Hematopoietic multipotent progenitor cell treated with erythropoietin and hydrocortisone succinate and interleukin-3 and kit ligand, for 6 days (in vitro differentiated cells): Measurements from ENCODE around the gene TRIM73.
"Not testable (repeated sequence)": the region's sequence is repeated elsewhere in the genome, so short reads cannot be mapped to it uniquely, and the experiment has no call there.

Experiments used
- DNase-seq: peaks from one replicate; pipeline ENCODE4 v3.0.0-alpha.2; 2015

Gene TRIM73

DNA sequence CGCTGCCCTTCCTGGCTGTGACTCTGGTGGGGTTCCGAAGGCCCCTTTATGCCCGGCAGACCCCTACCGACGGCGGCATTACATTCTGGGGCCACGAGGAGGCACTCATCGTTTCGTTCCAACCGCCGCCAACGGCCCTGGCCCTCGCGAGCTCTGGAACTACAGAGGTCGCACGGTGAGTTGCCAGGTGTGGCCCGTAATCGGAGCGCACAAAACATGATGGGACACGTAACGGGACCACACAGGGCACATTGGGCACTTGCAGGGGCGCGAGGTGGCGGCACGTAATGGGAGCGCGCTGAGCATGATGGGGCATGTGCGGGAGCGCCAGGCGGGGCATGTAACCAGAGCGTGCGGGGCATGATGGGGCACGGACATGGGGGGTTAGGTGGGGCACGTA, at the start of gene TRIM73:
TRIM73 (plus strand) TSS at position 301 of the 400 bp plus-strand sequence. CDS start 3,305 bp downstream, outside the sequence.
- DNase-seq = not testable (repeated sequence)

- DNase-seq = not testable (repeated sequence)
Observed at GRCh38 chr7:75358671-75359541, 36.5 kb upstream of the TRIM73 start.

GRCh38 chr7:75359542-75359848, 35.9 kb upstream of the TRIM73 start:
- DNase-seq = not testable (repeated sequence)

DNA sequence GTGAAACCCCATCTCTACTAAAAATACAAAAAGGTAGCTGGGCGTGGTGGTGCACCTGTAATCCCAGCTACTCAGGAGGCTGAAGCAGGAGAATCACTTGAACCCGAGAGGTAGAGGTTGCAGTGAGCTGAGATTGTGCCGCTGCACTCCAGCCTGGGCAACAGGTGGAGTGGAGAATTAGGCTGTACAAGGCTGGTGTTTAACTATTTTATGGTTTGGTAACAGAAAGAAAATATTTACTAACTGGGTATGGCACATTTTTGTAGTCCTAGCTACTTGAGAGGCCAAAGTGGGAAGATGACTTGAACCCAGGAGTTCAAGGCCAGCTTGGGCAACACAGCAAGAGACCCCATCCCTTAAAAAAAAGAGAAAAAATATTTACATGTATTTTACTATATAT, 31.4 kb upstream of the TRIM73 start:
- not testable (repeated sequence) for DNase-seq

DNA sequence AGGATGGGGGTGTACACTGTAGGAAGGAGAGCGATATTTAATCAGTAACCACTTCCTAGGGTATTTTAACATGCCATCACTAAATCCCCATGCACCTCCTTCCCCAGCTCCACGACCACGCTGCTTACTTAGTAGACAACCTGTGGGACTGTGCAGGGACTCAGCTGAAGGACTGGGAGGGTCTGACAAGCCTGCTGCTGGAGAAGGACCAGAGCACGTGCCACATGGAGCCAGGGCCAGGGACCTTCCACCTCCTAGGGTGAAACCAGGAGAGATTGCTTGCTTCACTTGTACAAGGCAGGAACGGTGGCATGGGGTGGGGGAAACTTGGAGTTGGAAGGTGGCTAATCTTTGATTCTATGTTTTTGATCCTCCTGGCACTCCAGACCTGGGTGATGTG, 28.8 kb upstream of the TRIM73 start:
- DNase-seq = not testable (repeated sequence)

DNA sequence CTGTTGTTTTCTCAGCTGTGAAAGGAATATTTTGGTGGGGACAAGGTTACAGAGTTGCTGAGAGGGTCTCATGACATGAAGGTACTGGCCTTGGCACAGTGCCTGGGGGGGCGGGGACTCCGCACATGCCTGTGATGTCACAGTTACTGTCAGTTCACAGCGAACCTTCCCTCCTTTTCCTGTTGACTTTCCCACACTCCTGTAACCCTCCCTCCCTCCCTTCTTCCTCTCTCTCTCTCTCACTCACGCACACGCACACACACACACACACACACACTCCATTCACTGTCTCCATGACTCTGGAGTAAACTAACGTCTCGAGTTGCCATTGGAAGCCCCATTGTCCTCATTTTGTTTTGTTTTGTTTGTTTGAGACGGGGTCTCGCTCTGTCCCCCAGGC, 28.1 kb upstream of the TRIM73 start:
- DNase-seq = not testable (repeated sequence)

GRCh38 chr7:75374144-75374518, 21.3 kb upstream of the TRIM73 start:
- DNase-seq = not testable (repeated sequence)

GRCh38 chr7:75374519-75375317, 20.7 kb upstream of the TRIM73 start:
- not testable (repeated sequence) for DNase-seq

DNA sequence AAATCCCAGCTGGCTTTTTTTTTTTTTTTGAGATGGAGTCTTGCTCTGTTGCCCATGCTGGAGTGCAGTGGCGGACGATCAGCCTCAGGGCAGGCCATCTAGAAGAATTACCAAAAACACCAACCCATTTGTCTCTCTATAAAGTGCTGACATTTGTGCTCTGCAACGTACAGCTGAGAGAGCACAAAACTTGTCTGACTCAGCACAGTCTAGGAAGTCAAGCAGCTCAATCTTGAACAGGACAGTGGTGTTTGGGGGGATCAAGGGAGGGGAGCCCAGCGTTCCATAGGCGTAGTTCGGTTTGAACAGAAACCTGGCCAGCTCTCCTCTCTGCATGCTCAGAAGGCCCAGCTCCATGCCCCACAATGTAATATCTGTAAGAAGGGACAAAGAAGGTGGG, 2.2 kb upstream of the TRIM73 start:
- DNase-seq = not testable (repeated sequence)

- DNase-seq = not testable (repeated sequence)
Observed at GRCh38 chr7:75397865-75398264, 2.4 kb downstream of the TRIM73 start.

DNA sequence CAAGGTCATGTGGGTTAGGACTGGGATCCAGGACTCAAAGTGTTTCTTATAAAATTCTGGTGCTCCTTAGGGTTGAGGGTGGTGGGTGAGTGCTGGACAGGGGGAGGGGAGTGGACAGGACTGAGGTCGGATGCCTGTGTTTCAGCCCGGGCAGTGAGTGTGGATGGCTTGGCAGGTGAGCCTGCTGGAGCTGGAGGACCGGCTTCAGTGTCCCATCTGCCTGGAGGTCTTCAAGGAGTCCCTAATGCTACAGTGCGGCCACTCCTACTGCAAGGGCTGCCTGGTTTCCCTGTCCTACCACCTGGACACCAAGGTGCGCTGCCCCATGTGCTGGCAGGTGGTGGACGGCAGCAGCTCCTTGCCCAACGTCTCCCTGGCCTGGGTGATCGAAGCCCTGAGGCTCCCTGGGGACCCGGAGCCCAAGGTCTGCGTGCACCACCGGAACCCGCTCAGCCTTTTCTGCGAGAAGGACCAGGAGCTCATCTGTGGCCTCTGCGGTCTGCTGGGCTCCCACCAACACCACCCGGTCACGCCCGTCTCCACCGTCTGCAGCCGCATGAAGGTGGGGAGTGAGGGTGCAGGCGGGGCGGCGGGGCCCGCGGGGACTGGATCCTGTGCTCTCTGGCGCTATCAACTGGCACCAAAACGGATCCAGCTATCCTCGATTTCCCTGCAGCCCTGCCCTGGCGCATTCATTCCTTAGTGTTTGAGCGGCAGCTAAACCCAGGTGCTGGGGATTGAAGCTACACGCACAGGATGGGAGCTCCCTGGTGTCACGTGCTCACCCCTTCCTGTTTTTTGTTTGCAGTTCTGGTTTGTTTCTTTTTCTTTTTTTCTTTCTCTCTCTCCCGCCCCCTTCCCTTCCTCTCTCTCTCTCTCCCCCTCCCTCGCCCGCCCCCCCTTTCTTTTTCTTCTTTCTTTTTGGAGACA, 3.6 kb downstream of the TRIM73 start:
- DNase-seq = not testable (repeated sequence)

GRCh38 chr7:75400575-75400974, 5.1 kb downstream of the TRIM73 start:
- DNase-seq = not testable (repeated sequence)

DNA sequence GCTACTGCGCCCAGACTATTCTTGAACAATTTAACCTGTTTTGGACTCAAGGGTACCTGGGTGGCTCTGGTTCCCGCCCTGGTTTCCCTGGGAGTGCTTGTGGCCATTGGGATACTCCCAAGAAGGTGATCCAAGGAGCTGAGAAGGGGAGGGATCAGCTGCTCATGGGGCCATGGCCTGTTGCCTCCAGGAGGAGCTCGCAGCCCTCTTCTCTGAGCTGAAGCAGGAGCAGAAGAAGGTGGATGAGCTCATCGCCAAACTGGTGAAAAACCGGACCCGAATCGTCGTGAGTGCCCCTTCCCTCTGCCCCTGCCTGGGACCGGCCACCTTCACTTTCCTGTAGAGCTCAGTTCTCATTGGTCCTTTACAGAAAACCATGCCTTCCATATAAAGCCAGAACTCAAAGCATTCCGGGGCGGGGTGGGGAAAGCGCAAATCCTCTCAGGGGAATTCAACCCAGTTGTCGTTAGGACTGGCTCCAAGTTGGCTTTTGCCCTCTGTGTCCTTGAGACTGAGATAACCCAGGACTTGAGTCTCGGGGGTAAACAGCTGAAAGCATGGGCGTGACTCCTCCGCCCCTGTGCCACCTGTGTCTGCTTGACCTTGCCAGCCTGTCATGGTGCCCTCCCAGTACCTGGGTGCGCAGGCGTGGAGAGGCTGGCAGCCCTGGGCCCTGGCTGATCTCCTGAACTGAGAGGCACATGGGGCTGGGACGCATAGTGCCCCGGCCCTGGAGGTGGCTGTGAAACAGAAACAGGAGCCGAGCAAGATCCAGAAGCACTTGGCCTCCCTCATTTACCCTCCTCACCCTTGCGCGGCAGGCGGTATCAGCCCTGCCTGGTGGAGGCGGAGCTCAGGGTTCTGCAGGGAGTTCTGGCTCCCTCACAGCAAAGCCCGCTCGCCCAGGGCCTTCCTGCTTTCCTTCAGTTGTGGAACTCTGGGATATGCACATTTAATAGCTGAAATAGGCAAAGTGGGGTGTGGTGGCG, 8.3 kb downstream of the TRIM73 start:
- not testable (repeated sequence) for DNase-seq

- not testable (repeated sequence) for DNase-seq
Observed at GRCh38 chr7:75404663-75405062, 9.2 kb downstream of the TRIM73 start.

- DNase-seq = not testable (repeated sequence)
Observed at GRCh38 chr7:75409880-75410822, 14.7 kb downstream of the TRIM73 start.

GRCh38 chr7:75410823-75411173, 15.4 kb downstream of the TRIM73 start:
- not testable (repeated sequence) for DNase-seq

- not testable (repeated sequence) for DNase-seq
Observed at GRCh38 chr7:75414204-75414603, 18.8 kb downstream of the TRIM73 start.

DNA sequence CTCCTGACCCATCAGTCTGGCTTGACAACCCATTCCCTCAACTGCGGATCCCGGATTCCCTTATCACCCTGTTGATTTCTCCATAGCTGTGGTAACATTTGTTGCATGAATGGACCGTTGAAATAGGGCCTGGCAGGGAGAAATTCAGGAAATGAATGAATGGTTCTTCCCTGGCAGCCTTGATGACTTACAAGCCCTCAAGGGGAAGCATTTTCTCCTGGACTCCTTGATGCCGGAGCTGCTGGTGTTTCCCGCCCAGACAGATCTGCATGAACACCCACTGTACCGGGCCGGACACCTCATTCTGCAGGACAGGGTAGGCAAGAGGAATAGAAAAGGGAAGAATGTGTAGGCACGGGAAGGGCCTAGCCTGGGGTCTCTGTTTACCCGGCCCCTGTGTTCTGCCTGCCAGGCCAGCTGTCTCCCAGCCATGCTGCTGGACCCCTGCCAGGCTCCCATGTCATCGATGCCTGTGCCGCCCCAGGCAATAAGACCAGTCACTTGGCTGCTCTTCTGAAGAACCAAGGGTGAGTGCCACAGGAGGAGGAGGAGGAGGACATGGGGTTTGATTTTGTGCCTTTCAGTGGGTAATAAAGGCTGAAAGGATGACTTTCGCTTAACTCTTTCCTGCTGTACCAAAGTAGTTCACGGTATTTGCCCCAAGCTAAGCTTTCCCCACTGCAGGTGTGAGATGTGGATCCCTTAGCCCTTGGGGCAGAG, 19.4 kb downstream of the TRIM73 start:
- not testable (repeated sequence) for DNase-seq

- DNase-seq = not testable (repeated sequence)
Observed at GRCh38 chr7:75415428-75415817, 20.0 kb downstream of the TRIM73 start.
